Measurements from ENCODE around the gene CDYL. TPM values are rescaled to one million over a fixed set of nuclear protein-coding genes. Genes with fewer than 3 reads are reported as not detected.

The CDYL gene
- total and polyA plus RNA-seq, 12 donors, result 4.1 to 39.9 (median 33.2) TPM

DNA sequence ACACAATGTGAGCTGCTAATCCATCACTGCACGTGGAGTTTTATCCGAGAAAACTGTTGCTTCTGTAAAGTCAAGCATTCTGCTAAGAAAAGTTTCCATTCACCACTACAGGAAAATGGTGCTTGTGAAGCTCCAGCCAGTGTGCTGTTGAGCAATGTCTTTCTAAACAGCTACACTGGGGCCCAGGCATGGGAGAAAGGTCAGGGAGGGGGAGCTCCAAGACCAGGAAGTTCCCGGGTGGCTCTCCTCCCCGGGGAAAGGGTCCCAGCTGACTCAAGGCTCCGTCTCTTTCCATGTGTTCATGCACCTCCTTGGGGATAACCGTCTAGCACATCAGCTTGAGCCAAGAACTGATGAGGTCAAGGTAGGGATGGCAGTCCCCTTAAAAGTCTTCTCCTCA lies 207.1 kb downstream of the CDYL start:
- Histone ChIP-seq H3K27ac (no peak overlapping the region), H3K4me1 (no peaks in the 10 kb centered on the region), H3K9me3 (peaks cover 0 to 25% (median 10%) of the 10 kb centered on the region in 11 donors), H3K36me3 (no peaks in the 10 kb centered on the region), H3K4me3 (no peak overlapping the region), H3K27me3 (no peaks in the 10 kb centered on the region)
- ATAC-seq (no peak), DNase-seq (no peak)
- 76 to 86% methylated on average over 6 of the region's 6 CpGs for WGBS, 2 donors
- TF ChIP-seq, protein P1, sequence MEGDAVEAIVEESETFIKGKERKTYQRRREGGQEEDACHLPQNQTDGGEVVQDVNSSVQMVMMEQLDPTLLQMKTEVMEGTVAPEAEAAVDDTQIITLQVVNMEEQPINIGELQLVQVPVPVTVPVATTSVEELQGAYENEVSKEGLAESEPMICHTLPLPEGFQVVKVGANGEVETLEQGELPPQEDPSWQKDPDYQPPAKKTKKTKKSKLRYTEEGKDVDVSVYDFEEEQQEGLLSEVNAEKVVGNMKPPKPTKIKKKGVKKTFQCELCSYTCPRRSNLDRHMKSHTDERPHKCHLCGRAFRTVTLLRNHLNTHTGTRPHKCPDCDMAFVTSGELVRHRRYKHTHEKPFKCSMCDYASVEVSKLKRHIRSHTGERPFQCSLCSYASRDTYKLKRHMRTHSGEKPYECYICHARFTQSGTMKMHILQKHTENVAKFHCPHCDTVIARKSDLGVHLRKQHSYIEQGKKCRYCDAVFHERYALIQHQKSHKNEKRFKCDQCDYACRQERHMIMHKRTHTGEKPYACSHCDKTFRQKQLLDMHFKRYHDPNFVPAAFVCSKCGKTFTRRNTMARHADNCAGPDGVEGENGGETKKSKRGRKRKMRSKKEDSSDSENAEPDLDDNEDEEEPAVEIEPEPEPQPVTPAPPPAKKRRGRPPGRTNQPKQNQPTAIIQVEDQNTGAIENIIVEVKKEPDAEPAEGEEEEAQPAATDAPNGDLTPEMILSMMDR (IDR thresholded peaks at IDR 0.05), result no peak
- intact Hi-C loops (cut with DNase I), result no loop called here

DNA sequence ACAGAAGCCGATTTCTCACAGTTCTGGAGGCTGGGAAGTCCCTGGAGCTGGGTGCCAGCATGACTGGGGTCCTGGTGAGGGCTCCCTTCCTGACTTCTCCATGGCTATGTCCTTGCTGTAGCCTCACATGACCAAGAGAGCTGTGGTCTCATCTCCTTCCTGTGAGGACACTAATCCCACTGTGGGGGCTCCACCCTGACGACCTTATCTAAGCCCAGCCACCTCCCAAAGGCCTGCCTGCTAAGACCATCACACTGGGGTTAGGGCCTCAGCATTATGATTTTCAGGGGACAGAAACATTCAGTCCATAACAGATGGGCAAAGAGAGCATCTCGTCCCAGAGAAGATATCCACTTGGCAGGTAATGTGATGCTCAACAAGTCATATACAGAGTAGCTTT lies 210.8 kb downstream of the CDYL start:
- no peak for DNase-seq
- intact Hi-C loops (cut with DNase I), result no loop called here
- H3K4me1 ChIP-seq, result no peaks in the 10 kb centered on the region
- peaks cover 0 to 8% (median 0%) of the 10 kb centered on the region in 11 donors for H3K9me3 ChIP-seq
- 78 to 79% methylated on average over 3 of the region's 3 CpGs for WGBS, 2 donors
- H3K36me3 ChIP-seq, result peaks cover 0 to 4% (median 0%) of the 10 kb centered on the region in 9 donors
- no peak overlapping the region for H3K4me3 ChIP-seq
- no peak for ATAC-seq
- TF ChIP-seq, protein P1 (IDR thresholded peaks at IDR 0.05), result no peak
- no peaks in the 10 kb centered on the region for H3K27me3 ChIP-seq
- no peak overlapping the region for H3K27ac ChIP-seq

DNA sequence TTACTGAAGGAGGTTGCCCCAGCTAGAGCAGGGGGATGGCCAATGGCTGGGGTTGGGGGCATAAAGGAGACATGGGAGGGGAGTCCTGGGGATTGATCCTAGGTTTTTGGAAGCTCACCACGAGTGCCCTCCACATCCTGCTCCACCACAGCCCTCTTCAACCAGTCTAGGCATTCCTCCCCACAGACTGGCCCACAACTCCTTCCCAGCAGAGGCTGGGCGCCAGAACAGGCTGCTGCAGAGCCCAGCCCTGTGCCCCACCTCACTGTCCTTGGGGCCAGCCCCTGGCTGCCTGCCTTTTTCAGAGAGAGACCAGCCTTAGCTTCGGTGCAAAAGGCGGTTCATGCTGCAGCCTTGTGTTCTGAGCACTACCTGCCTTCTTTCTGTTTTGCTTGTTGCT lies 211.2 kb downstream of the CDYL start:
- no peak overlapping the region for H3K4me3 ChIP-seq
- no peaks in the 10 kb centered on the region for H3K4me1 ChIP-seq
- 67 to 71% methylated on average over 4 of the region's 4 CpGs for WGBS, 2 donors
- no peak overlapping the region for H3K27ac ChIP-seq
- H3K27me3 ChIP-seq, result no peaks in the 10 kb centered on the region
- DNase-seq, result no peak
- TF ChIP-seq, protein P1 (IDR thresholded peaks at IDR 0.05), result no peak
- intact Hi-C loops (cut with DNase I), result no loop called here
- H3K9me3 ChIP-seq, result peaks cover 0 to 8% (median 0%) of the 10 kb centered on the region in 11 donors
- no peak for ATAC-seq
- H3K36me3 ChIP-seq, result peaks cover 0 to 4% (median 0%) of the 10 kb centered on the region in 9 donors

DNA sequence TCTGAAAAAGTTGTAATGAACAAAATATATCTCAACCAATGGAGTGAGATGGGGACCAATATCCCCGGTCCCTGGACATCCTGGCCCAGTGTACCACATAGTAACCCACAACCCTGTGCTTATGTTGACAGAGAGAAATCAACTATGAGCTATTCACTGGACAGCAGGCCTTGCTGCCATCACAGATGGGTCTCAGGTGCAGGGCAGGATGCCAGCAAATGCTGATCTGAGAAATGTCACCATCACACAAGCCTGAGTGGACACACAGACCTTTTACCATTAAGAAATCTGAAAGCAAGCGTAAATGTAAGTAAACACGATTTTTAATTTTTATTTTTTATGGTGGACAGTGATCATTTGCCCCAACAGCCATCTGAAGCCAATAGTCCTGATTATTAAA lies 218.5 kb downstream of the CDYL start:
- Histone ChIP-seq H3K4me3 (no peak overlapping the region), H3K36me3 (peaks cover 0 to 60% (median 0%) of the 10 kb centered on the region in 9 donors), H3K27me3 (no peaks in the 10 kb centered on the region), H3K27ac (no peak overlapping the region), H3K4me1 (no peaks in the 10 kb centered on the region), H3K9me3 (no peaks in the 10 kb centered on the region)
- intact Hi-C loops (cut with DNase I), result no loop called here
- TF ChIP-seq, protein P1 (IDR thresholded peaks at IDR 0.05), result no peak
- 92 to 94% methylated on average over 3 of the region's 3 CpGs for WGBS, 2 donors
- ATAC-seq (no peak), DNase-seq (no peak)

Measured in heart right ventricle (tissue), 16 donors.